LNCAP (cell line): Measurements from ENCODE around the gene CASQ2.
A peak's percentile ranks its signal among the peaks of the same experiment; 100 is the strongest.

Experiments used
- CTCF ChIP-seq: fragments of 450-650 bp; IDR thresholded peaks from 2 replicates; pipeline ENCODE4 v1.5.1; 2017; ENCODE audit warnings: mild to moderate bottlenecking

The CASQ2 gene

GRCh38 chr1:115809076-115809475 lies 40.6 kb upstream of the CASQ2 start:
- TF ChIP-seq CTCF: no peak

GRCh38 chr1:115807723-115808122 lies 39.2 kb upstream of the CASQ2 start:
- TF ChIP-seq CTCF: peak; percentile 73

GRCh38 chr1:115805597-115805996 lies 37.1 kb upstream of the CASQ2 start:
- no peak for TF ChIP-seq CTCF

- TF ChIP-seq CTCF: no peak
Measured at GRCh38 chr1:115802416-115802815, 33.9 kb upstream of the CASQ2 start.

GRCh38 chr1:115797486-115797885 lies 29.0 kb upstream of the CASQ2 start:
- no peak for TF ChIP-seq CTCF

GRCh38 chr1:115796897-115797296 lies 28.4 kb upstream of the CASQ2 start:
- no peak for TF ChIP-seq CTCF

GRCh38 chr1:115796036-115796435 lies 27.5 kb upstream of the CASQ2 start:
- TF ChIP-seq CTCF: no peak

- no peak for TF ChIP-seq CTCF
Measured at GRCh38 chr1:115794976-115795639, 26.6 kb upstream of the CASQ2 start.
